ENCODE measurements around the gene LIG1.

The LIG1 gene

GRCh38 chr19:48186541-48186991 lies 16.4 kb upstream of the LIG1 start:
- Histone ChIP-seq H3K27me3 (no peaks in the 10 kb centered on the region), H3K36me3 (peaks cover 7% of the 10 kb centered on the region), H3K9me3 (peaks cover 3% of the 10 kb centered on the region), H3K4me1 (no peaks in the 10 kb centered on the region), H3K4me3 (ENCODE audit: low read depth, low read length) (no peak overlapping the region)
- DNase-seq, result no peak
- TF ChIP-seq CTCF (IDR thresholded peaks at IDR 0.05; ENCODE audit: low read depth, low read length), result no peak

DNA sequence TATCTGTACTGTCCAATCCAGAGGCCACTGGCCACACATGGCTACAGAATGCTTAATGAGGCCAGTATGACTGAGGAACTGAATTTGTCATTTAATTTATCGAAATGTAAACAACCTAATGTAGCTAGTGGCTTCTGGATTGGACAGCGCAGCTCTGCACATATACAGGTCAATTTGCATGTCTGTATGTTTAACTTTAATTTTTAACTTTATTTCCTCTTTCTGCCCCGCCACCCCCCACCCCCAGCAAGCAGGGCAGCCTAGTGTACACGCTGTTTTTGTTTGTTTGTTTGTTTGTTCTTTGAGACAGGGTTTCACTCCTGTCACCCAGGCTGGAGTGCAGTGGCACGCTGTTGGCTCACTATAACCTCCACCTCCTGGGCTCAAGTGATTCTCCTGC lies 15.9 kb upstream of the LIG1 start:
- Histone ChIP-seq H3K27me3 (no peaks in the 10 kb centered on the region), H3K9me3 (peaks cover 5% of the 10 kb centered on the region), H3K4me3 (ENCODE audit: low read depth, low read length) (no peak overlapping the region), H3K4me1 (no peaks in the 10 kb centered on the region), H3K36me3 (peaks cover 4% of the 10 kb centered on the region)
- TF ChIP-seq CTCF (IDR thresholded peaks at IDR 0.05; ENCODE audit: low read depth, low read length), result no peak
- no peak for DNase-seq

DNA sequence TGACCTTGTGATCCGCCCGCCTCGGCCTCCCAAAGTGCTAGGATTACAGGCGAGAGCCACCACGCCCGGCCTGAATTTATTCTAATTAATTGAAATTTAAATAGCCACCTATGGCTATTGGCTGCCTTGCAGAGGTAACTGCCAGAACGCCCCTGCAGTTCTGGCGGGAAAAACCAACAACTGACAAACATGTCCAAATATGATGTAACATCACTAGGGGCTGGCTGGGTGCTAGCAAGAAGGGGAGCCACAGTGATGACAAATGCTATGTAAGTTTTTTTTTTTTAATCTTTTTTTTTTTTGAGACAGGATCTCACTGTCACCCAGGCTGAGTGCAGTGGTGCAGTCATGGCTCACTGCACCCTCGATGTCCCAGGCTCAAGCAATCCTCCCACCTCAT lies 13.2 kb upstream of the LIG1 start:
- Histone ChIP-seq H3K4me1 (no peaks in the 10 kb centered on the region), H3K36me3 (no peaks in the 10 kb centered on the region; the same call in 1 of the 2 replicates), H3K9me3 (peaks cover 5% of the 10 kb centered on the region), H3K27me3 (no peaks in the 10 kb centered on the region), H3K4me3 (ENCODE audit: low read depth, low read length) (no peak overlapping the region)
- no peak for DNase-seq
- no peak for TF ChIP-seq CTCF (IDR thresholded peaks at IDR 0.05; ENCODE audit: low read depth, low read length)

- no peak for TF ChIP-seq CTCF (IDR thresholded peaks at IDR 0.05; ENCODE audit: low read depth, low read length)
- H3K9me3 ChIP-seq, result peaks cover 5% of the 10 kb centered on the region
- H3K4me1 ChIP-seq, result no peaks in the 10 kb centered on the region
- H3K27me3 ChIP-seq, result no peaks in the 10 kb centered on the region
- DNase-seq, result no peak
- H3K4me3 ChIP-seq (ENCODE audit: low read depth, low read length), result no peak overlapping the region
- H3K36me3 ChIP-seq, result no peaks in the 10 kb centered on the region; the same call in 1 of the 2 replicates
These were observed 12.3 kb upstream of the LIG1 start for GRCh38 chr19:48182434-48182833.

DNA sequence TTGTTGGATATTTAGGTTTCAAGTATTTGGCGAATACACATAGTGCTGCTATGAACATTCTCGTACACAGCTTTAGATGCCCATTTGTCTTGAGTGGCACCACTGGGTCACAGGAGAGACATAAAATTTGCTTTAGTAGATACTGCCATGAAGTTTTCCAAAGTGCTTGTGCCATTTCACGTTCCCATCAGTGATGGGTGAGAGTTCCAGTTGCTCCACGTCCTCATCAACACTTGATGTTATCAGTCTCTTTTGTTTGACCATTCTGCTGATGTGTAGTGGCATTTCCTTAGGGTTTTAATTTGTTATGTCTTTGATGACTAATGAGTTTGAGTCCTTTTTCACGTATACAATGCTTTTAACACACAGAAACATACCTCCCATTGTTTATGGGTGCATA lies 11.4 kb upstream of the LIG1 start:
- H3K9me3 ChIP-seq, result peaks cover 5% of the 10 kb centered on the region
- no peak for TF ChIP-seq CTCF (IDR thresholded peaks at IDR 0.05; ENCODE audit: low read depth, low read length)
- no peaks in the 10 kb centered on the region; the same call in 1 of the 2 replicates for H3K36me3 ChIP-seq
- no peaks in the 10 kb centered on the region for H3K4me1 ChIP-seq
- DNase-seq, result no peak
- H3K4me3 ChIP-seq (ENCODE audit: low read depth, low read length), result no peak overlapping the region
- no peaks in the 10 kb centered on the region for H3K27me3 ChIP-seq

- Histone ChIP-seq H3K4me3 (ENCODE audit: low read depth, low read length) (no peak overlapping the region), H3K9me3 (no peaks in the 10 kb centered on the region; the same call in 1 of the 2 replicates), H3K4me1 (no peaks in the 10 kb centered on the region), H3K36me3 (no peaks in the 10 kb centered on the region), H3K27me3 (no peaks in the 10 kb centered on the region)
- no peak for DNase-seq
- no peak for TF ChIP-seq CTCF (IDR thresholded peaks at IDR 0.05; ENCODE audit: low read depth, low read length)
These were observed 6.1 kb upstream of the LIG1 start for GRCh38 chr19:48176226-48176625.
